Thymus (tissue), 11 donors: ENCODE data around the gene CNKSR2. TPM values are rescaled to one million over a fixed set of nuclear protein-coding genes. Genes with fewer than 3 reads are reported as not detected.

Experiments used
- DNase-seq, 9 donors: peaks; one replicate each; pipeline ENCODE4 v3.0.0-alpha.2; 2013; ENCODE audit warnings: low spot score in 9 of 9, low read depth in 6 of 9, missing footprints in 1 of 9
- H3K27ac ChIP-seq, 2 donors: one replicate each; pipeline ENCODE4 v1.5.1; 2013; ENCODE audit warnings: control low read depth in 1 of 2, low read depth in 1 of 2, low read length in 1 of 2, mild to moderate bottlenecking in 1 of 2, moderate library complexity in 1 of 2
- H3K27me3 ChIP-seq, 2 donors: one replicate each; pipeline ENCODE4 v1.5.1; 2013; ENCODE audit warnings: low read length in 1 of 2; ENCODE audit not compliant: control insufficient read depth in 2 of 2, insufficient read depth in 1 of 2
- H3K36me3 ChIP-seq, 2 donors: one replicate each; pipeline ENCODE4 v1.5.1; 2013; ENCODE audit warnings: low read length in 1 of 2, mild to moderate bottlenecking in 1 of 2, moderate library complexity in 1 of 2; ENCODE audit not compliant: control insufficient read depth in 2 of 2, insufficient read depth in 2 of 2
- H3K4me1 ChIP-seq, 2 donors: one replicate each; pipeline ENCODE4 v1.5.1; 2013; ENCODE audit warnings: low read length in 2 of 2; ENCODE audit not compliant: control insufficient read depth in 2 of 2, insufficient read depth in 2 of 2
- H3K4me3 ChIP-seq, 2 donors: one replicate each; pipeline ENCODE4 v1.5.1; 2013; ENCODE audit warnings: low read length in 2 of 2, control low read depth in 1 of 2, mild to moderate bottlenecking in 1 of 2
- H3K9me3 ChIP-seq, 2 donors: one replicate each; pipeline ENCODE4 v1.5.1; 2013; ENCODE audit warnings: low read length in 1 of 2, mild to moderate bottlenecking in 1 of 2; ENCODE audit not compliant: control insufficient read depth in 2 of 2, insufficient read depth in 1 of 2
- WGBS: extraction: QIAGEN DNeasy Blood & Tissue Kit; methylation state at CpG from one replicate; pipeline ENCODE4 v1.1.7; 2013; 5-methylcytosine and 5-hydroxymethylcytosine counted together
- polyA plus RNA-seq: library from polyadenylated mRNA; stranded (reverse); fragments of 200-250 nt; gene quantifications from one replicate; pipeline ENCODE4 v1.2.3, GENCODE V29; 2013
- total RNA-seq: library from RNA; stranded (reverse); fragments of 120-200 nt; gene quantifications from one replicate; pipeline ENCODE4 v1.2.4, GENCODE V29; 2013
- donor health status: healthy.

CNKSR2 gene
- total and polyA plus RNA-seq, 2 donors: 2.1 to 3.4 TPM

DNA sequence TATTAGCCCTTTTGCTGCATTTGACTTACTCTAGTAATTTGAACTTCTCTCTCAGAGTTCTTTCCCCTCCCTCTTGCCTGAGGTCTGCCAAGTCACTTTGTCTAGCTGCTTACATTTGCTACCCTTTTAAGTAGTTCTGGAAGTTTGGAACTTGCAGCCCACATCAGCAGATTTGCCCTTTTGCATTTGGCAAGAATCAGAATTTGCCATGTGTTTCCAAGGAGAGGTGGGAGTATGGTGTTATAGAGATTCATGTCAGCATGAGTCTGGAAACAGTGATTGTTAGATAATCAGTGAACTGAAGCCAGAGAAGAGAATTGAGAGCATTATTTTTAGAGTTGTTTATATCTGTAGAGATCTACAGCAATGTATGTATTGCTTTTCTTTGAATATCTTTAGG, 231.8 kb downstream of the CNKSR2 start:
- no peaks in the 10 kb centered on the region for H3K36me3 ChIP-seq
- DNase-seq: no peak
- no peaks in the 10 kb centered on the region for H3K4me1 ChIP-seq
- no peak overlapping the region for H3K4me3 ChIP-seq
- no peaks in the 10 kb centered on the region for H3K27me3 ChIP-seq
- H3K9me3 ChIP-seq: no peaks in the 10 kb centered on the region
- no peak overlapping the region for H3K27ac ChIP-seq

DNA sequence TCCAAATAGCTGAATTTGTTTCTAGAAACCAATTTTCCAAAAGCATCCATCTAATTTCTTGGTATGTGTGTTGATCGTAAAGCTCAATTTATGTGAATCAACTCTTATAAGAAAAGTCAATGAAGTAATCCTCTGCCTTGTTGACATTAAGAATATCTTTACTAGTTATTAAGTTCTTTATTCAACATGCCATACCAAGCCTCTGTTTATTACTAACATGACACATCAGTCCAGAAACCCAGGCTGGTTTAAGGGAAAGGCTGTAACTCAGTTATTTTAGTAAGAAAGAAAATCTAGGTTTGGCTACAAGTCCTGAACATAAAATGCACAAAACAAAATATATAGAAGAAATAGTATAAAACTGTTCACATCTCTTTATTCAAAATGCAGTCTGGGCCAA, 235.9 kb downstream of the CNKSR2 start:
- no peak overlapping the region for H3K27ac ChIP-seq
- H3K4me1 ChIP-seq: no peaks in the 10 kb centered on the region
- WGBS: 98% methylated on average over 1 of the region's 1 CpG
- H3K9me3 ChIP-seq: no peaks in the 10 kb centered on the region
- H3K27me3 ChIP-seq: no peaks in the 10 kb centered on the region
- H3K36me3 ChIP-seq: no peaks in the 10 kb centered on the region
- H3K4me3 ChIP-seq: no peak overlapping the region
- no peak for DNase-seq

DNA sequence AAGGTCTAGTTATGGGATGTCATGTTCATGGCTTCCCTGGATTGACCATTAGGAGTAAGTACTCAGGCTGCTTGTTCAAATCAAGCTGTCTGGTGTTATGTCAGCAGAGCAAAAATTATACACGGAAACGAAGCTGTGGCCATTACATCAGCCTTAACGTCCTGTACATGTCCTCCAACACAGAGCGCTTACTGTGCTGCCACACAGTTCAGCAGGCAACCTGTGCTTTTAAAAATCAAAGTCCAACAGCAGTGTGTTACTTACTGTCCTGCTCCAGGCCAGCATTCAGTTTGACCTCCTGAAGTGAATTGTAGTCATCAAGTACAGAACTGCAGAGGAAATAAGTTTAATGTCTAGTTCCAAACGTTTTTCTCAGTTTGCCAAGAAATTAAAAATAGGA, 237.9 kb downstream of the CNKSR2 start:
- Histone ChIP-seq H3K27ac (no peak overlapping the region), H3K36me3 (no peaks in the 10 kb centered on the region), H3K4me3 (no peak overlapping the region), H3K27me3 (no peaks in the 10 kb centered on the region), H3K9me3 (no peaks in the 10 kb centered on the region), H3K4me1 (no peaks in the 10 kb centered on the region)
- 83% methylated on average over 5 of the region's 5 CpGs for WGBS
- no peak for DNase-seq

DNA sequence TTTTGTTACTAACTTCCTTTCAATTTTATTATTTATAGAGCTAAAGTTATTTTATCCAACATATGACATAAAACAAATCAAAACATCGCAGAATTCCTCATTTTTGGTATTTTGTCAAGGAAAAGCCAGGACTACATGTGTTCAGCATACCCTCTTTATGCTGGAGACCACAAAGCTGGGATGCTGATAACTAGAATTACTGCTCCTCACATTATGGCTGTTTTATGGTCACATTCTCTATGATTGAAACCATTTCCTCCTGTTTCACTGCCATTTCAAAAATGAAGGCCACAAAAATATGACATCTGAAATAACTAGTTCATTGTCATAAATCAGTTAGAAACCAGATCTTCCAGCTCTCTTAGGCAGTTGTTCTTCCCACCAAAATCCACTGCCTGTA, 242.2 kb downstream of the CNKSR2 start:
- H3K9me3 ChIP-seq: no peaks in the 10 kb centered on the region
- H3K36me3 ChIP-seq: no peaks in the 10 kb centered on the region
- no peak for DNase-seq
- 95% methylated on average over 1 of the region's 1 CpG for WGBS
- H3K27ac ChIP-seq: no peak overlapping the region
- no peaks in the 10 kb centered on the region for H3K27me3 ChIP-seq
- no peaks in the 10 kb centered on the region for H3K4me1 ChIP-seq
- no peak overlapping the region for H3K4me3 ChIP-seq

DNA sequence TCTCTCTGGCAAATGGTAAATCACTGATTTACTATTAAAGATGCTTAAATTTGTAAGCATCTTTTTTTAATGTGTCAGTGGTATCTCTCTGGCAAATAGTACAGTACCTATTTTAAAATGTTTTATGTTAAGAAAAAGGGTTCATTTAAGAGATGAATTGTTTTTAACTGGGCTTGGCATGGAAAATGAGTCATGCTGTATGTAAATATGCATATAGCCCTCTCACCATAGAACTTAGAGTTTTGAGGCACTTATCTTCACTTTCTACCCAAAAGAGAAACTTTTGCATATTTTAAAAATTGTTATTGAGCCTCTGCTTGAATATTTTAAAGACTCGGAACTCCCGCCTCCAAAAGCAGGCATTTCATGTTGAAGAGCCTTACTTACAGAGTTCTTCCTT, 246.0 kb downstream of the CNKSR2 start:
- H3K4me3 ChIP-seq: no peak overlapping the region
- no peaks in the 10 kb centered on the region for H3K36me3 ChIP-seq
- H3K9me3 ChIP-seq: no peaks in the 10 kb centered on the region
- 96% methylated on average over 2 of the region's 2 CpGs for whole genome bisulfite sequencing
- no peaks in the 10 kb centered on the region for H3K27me3 ChIP-seq
- no peaks in the 10 kb centered on the region for H3K4me1 ChIP-seq
- no peak for DNase-seq
- no peak overlapping the region for H3K27ac ChIP-seq

DNA sequence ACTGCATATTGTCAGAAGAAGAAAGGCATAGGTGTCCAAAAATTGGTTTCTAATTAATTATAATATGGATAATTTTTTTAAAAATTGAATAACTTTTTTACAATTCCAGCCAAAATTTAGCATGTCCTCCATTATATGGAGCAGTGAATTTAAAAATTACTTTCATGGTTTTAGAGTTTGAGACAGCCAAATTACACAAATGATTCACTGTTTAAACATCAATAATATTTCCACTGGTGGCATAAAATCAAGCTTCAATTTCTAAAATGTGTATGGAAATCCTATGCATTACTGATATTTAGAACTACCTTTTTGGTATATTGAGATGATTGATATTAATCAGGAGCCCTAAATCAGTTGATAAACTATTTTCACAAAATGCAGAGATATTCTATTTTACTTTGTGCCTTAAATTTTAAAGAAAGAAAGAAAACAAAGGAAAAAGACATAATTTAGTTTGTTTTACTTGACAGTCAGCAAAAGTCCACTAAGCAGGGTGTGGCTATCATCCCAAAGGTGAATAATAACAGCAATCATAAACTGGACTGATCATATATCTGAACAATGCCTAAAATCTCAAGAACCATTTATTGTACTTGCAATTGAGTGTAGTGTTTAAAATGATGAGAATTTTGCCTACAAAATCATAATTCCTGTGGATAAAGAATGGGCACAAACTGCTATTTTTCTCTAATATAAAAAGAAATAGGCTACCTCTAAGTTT, 249.7 kb downstream of the CNKSR2 start:
- H3K4me1 ChIP-seq: no peaks in the 10 kb centered on the region
- no peak for DNase-seq
- H3K36me3 ChIP-seq: no peaks in the 10 kb centered on the region
- H3K27ac ChIP-seq: no peak overlapping the region
- no peaks in the 10 kb centered on the region for H3K9me3 ChIP-seq
- H3K27me3 ChIP-seq: no peaks in the 10 kb centered on the region
- H3K4me3 ChIP-seq: no peak overlapping the region

DNA sequence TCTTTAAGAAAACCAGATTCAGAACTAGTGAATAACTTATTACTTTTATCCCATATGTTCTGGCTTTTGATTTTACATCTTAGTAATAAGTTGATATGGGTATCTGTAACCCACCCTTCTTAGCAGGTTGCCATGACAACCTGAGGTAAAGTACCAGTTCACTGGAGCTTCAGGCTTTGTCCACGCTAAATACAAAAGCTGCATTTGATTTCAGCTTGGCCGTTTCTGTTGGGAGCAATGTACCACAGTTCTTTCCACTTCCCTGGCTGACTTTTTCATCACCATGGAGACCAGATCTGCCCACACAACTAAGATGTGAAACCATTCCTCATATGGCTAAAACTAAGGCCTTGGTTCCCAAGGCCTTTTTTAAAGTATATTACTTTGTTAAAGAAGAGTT, 257.8 kb downstream of the CNKSR2 start:
- Histone ChIP-seq H3K9me3 (no peaks in the 10 kb centered on the region), H3K4me3 (no peak overlapping the region), H3K27ac (no peak overlapping the region), H3K27me3 (no peaks in the 10 kb centered on the region), H3K4me1 (no peaks in the 10 kb centered on the region), H3K36me3 (no peaks in the 10 kb centered on the region)
- DNase-seq: no peak
- 89% methylated on average over 2 of the region's 2 CpGs for WGBS

DNA sequence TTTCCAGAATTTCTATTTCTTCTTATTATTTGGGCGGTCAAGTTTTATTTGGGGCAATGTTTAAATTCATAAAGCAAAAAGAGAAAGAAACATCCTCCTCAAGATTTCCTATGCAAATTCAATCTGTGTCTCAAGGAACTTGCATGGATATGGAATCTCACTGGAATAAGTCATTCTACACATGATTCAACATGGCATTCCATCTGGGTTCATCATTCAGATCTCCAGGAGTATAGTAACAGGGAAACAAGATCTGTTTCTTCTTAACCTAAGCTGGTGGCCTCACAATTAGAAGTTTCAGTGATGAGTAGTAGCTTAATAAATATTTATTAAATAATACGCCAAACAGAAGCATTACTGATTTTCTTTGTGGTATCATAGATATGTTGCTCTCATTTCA, 264.1 kb downstream of the CNKSR2 start:
- Histone ChIP-seq H3K36me3 (no peaks in the 10 kb centered on the region), H3K4me3 (no peak overlapping the region), H3K9me3 (no peaks in the 10 kb centered on the region), H3K27ac (no peak overlapping the region), H3K4me1 (no peaks in the 10 kb centered on the region), H3K27me3 (no peaks in the 10 kb centered on the region)
- no peak for DNase-seq
- WGBS: 98% methylated on average over 2 of the region's 2 CpGs

DNA sequence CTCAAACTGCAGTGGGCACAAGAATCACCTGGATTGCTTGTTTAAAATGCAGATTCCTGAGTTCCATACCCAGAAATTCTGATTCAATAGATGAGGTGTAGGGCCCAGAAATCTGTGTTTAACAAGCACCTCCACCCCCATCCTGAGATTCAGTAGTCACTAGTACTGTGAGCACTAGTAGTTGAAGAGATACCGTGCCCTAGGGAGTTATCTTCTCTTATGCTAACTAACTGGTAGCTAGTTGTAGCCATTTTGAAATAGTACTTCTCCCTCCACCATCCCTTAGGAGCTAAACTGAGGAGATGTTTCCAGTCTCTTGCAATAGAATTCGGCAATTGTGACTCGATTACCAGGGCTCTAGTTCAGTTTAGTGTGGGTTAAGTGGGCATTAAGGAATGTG, 265.6 kb downstream of the CNKSR2 start:
- WGBS: 97% methylated on average over 3 of the region's 3 CpGs
- no peaks in the 10 kb centered on the region for H3K9me3 ChIP-seq
- no peaks in the 10 kb centered on the region for H3K36me3 ChIP-seq
- no peak for DNase-seq
- no peak overlapping the region for H3K4me3 ChIP-seq
- no peak overlapping the region for H3K27ac ChIP-seq
- no peaks in the 10 kb centered on the region for H3K4me1 ChIP-seq
- H3K27me3 ChIP-seq: no peaks in the 10 kb centered on the region

DNA sequence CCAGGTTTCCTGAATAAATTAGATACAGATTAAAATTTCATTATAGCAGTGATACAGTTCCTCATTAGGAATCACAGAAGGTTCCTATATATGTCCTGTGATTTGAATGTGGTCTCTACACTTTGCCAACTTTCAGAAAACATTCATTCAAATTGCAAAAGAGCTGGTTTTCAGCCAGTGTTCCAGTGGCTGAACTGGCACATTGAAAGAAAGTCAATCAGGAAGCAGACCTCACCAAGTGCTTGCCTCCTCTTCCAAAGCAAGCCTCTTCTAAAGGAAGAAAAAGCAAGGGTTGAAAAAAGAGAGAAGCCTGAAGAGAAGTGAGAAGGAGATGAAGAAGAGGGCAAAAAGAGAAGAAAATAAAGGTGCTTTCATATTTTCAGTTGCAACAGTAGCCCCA, 271.2 kb downstream of the CNKSR2 start:
- no peak overlapping the region for H3K4me3 ChIP-seq
- no peaks in the 10 kb centered on the region for H3K36me3 ChIP-seq
- DNase-seq: no peak
- H3K4me1 ChIP-seq: no peaks in the 10 kb centered on the region
- H3K9me3 ChIP-seq: no peaks in the 10 kb centered on the region
- no peak overlapping the region for H3K27ac ChIP-seq
- no peaks in the 10 kb centered on the region for H3K27me3 ChIP-seq
